ENCODE data around the gene TRUB1.
"Not testable (repeated sequence)": the region's sequence is repeated elsewhere in the genome, so short reads cannot be mapped to it uniquely, and the experiment has no call there.

Gene TRUB1

DNA sequence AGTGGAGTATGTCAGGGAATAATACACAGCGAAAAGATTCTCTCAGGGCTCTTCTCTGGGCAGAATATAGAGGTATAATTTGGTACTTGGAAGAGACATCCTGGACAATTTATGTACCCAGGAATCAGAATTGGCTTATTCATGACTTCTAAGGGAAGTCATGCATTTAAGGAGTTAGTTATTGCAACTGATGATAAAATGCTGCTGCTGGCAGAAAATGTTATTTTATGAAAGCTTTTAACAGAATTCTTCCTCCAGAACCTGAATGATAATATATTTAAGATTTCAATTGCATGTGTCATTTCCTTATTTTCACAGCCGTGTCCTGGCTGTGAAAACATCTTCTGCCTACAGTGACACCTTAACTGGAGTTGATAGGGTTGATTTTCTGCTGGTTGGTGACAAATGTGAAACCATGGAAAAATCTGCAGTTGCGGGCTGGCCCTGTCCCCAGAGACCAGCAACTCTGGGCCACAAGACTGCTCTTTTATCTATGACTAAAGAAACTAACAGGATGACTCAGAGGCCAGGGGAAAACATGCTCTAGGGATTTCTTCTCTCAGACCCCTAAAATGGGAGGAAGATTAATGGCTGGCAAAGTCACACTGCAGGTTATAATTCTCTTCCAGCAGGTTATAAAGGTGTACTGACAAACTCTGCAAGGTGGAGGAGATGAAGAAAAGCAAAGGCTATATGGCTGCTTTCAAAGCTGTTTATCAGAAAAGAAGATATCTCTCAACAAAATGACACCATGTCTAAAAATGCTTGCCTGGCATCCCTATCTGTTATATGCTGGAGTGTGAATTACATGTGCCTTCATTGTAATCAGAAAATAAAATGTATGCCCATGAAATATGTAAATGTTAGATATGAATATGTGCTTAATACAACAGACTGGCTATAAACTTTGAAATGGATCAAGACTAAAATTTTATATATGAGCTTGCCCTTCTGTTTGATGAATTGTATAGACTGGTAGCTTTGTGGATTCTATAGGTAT, 12.1 kb upstream of the TRUB1 start:
- no peak for DNase-seq (ENCODE audit: extremely low read depth, low read depth)
- TF ChIP-seq, protein P1, sequence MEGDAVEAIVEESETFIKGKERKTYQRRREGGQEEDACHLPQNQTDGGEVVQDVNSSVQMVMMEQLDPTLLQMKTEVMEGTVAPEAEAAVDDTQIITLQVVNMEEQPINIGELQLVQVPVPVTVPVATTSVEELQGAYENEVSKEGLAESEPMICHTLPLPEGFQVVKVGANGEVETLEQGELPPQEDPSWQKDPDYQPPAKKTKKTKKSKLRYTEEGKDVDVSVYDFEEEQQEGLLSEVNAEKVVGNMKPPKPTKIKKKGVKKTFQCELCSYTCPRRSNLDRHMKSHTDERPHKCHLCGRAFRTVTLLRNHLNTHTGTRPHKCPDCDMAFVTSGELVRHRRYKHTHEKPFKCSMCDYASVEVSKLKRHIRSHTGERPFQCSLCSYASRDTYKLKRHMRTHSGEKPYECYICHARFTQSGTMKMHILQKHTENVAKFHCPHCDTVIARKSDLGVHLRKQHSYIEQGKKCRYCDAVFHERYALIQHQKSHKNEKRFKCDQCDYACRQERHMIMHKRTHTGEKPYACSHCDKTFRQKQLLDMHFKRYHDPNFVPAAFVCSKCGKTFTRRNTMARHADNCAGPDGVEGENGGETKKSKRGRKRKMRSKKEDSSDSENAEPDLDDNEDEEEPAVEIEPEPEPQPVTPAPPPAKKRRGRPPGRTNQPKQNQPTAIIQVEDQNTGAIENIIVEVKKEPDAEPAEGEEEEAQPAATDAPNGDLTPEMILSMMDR (IDR thresholded peaks at IDR 0.05; ENCODE audit: low read depth, low read length), result no peak

GRCh38 chr10:114928818-114929217, 9.2 kb upstream of the TRUB1 start:
- TF ChIP-seq, protein P1 (IDR thresholded peaks at IDR 0.05; ENCODE audit: low read depth, low read length), result no peak
- no peak for DNase-seq (ENCODE audit: extremely low read depth, low read depth)

GRCh38 chr10:114930320-114930719, 7.7 kb upstream of the TRUB1 start:
- TF ChIP-seq, protein P1 (IDR thresholded peaks at IDR 0.05; ENCODE audit: low read depth, low read length), result no peak
- no peak for DNase-seq (ENCODE audit: extremely low read depth, low read depth)

GRCh38 chr10:114931072-114931679, 6.8 kb upstream of the TRUB1 start:
- TF ChIP-seq, protein P1 (IDR thresholded peaks at IDR 0.05; ENCODE audit: low read depth, low read length), result no peak

GRCh38 chr10:114932225-114932624, 5.8 kb upstream of the TRUB1 start:
- TF ChIP-seq, protein P1 (IDR thresholded peaks at IDR 0.05; ENCODE audit: low read depth, low read length), result no peak
- DNase-seq (ENCODE audit: extremely low read depth, low read depth), result no peak

More at GRCh38 chr10:114931072-114931679, 6.8 kb upstream of the TRUB1 start:
- DNase-seq (ENCODE audit: extremely low read depth, low read depth), result no peak

- DNase-seq (ENCODE audit: extremely low read depth, low read depth), result no peak
- TF ChIP-seq, protein P1 (IDR thresholded peaks at IDR 0.05; ENCODE audit: low read depth, low read length), result no peak
Measured at GRCh38 chr10:114932945-114933344, 5.0 kb upstream of the TRUB1 start.

- no peak for DNase-seq (ENCODE audit: extremely low read depth, low read depth)
Measured at GRCh38 chr10:114933588-114933987, 4.4 kb upstream of the TRUB1 start.

GRCh38 chr10:114933995-114934394, 4.0 kb upstream of the TRUB1 start:
- not testable (repeated sequence) for DNase-seq (ENCODE audit: extremely low read depth, low read depth)

More at GRCh38 chr10:114933588-114933987, 4.4 kb upstream of the TRUB1 start:
- TF ChIP-seq, protein P1 (IDR thresholded peaks at IDR 0.05; ENCODE audit: low read depth, low read length), result no peak
